ENCODE data around the gene CIROP. TPM values are rescaled to one million over a fixed set of nuclear protein-coding genes. Genes with fewer than 3 reads are reported as not detected.

CIROP gene
- total and polyA plus RNA-seq, 10 donors: not detected

GRCh38 chr14:23123419-23123818 lies 18.6 kb upstream of the CIROP start:
- H3K4me3 ChIP-seq: no peak overlapping the region
- peak; percentile 69 for DNase-seq
- intact Hi-C loops (cut with DNase I; ENCODE audit: low total_unique reads): loop anchor here (10.0 kb wide), 1 partner anchor 171 kb away; no protein-coding TSS in a partner anchor
- peaks cover 0 to 21% (median 2%) of the 10 kb centered on the region in 6 donors for H3K36me3 ChIP-seq
- no peaks in the 10 kb centered on the region for H3K9me3 ChIP-seq
- no peak for TF ChIP-seq CTCF (IDR thresholded peaks at IDR 0.05 in 8 of 11, conservative IDR thresholded peaks at IDR 0.05 in 3 of 11)
- TF ChIP-seq POLR2A (IDR thresholded peaks at IDR 0.05): no peak
- TF ChIP-seq POLR2AphosphoS5 (IDR thresholded peaks at IDR 0.05): peak; percentile 40 to 63 (median 61)
- peak overlapping the region in 2 of 8 donors; percentile 39 to 51 for H3K27ac ChIP-seq
- peaks cover 16 to 59% (median 39%) of the 10 kb centered on the region in 6 donors for H3K4me1 ChIP-seq
- no peaks in the 10 kb centered on the region for H3K27me3 ChIP-seq (replicated peaks in 1 of 7)
- 50 to 77% (median 59%) methylated on average over 6 to 8 of the region's 8 CpGs for WGBS, 5 donors

GRCh38 chr14:23122086-23122485 lies 17.3 kb upstream of the CIROP start:
- Histone ChIP-seq H3K27ac (peak overlapping the region; percentile 70 to 89 (median 78)), H3K4me3 (no peak overlapping the region), H3K36me3 (peaks cover 0 to 8% (median 2%) of the 10 kb centered on the region in 6 donors), H3K27me3 (replicated peaks in 1 of 7) (no peaks in the 10 kb centered on the region), H3K9me3 (no peaks in the 10 kb centered on the region), H3K4me1 (peaks cover 16 to 62% (median 44%) of the 10 kb centered on the region in 6 donors)
- peak; percentile 40 for DNase-seq
- intact Hi-C loops (cut with DNase I; ENCODE audit: low total_unique reads): loop anchor here (10.0 kb wide), 1 partner anchor 173 kb away; no protein-coding TSS in a partner anchor
- no peak for TF ChIP-seq POLR2AphosphoS5 (IDR thresholded peaks at IDR 0.05)
- TF ChIP-seq POLR2A (IDR thresholded peaks at IDR 0.05): no peak
- no peak for TF ChIP-seq CTCF (IDR thresholded peaks at IDR 0.05 in 8 of 11, conservative IDR thresholded peaks at IDR 0.05 in 3 of 11)
- 82 to 92% (median 90%) methylated on average over 6 of the region's 6 CpGs for WGBS, 5 donors

GRCh38 chr14:23121361-23121771 lies 16.6 kb upstream of the CIROP start:
- peak; percentile 82 for DNase-seq
- 12 to 28% (median 19%) methylated on average over 6 of the region's 6 CpGs for WGBS, 5 donors
- Histone ChIP-seq H3K4me1 (peaks cover 16 to 68% (median 44%) of the 10 kb centered on the region in 6 donors), H3K27ac (peak overlapping the region; percentile 70 to 89 (median 78)), H3K36me3 (peaks cover 0 to under 1% (median 0%) of the 10 kb centered on the region in 6 donors), H3K27me3 (replicated peaks in 1 of 7) (no peaks in the 10 kb centered on the region), H3K9me3 (no peaks in the 10 kb centered on the region), H3K4me3 (peak overlapping the region in 1 of 8 donors; percentile 36)
- TF ChIP-seq POLR2A (IDR thresholded peaks at IDR 0.05): no peak
- TF ChIP-seq POLR2AphosphoS5 (IDR thresholded peaks at IDR 0.05): peak in 2 of 3 donors; percentile 54
- no peak for TF ChIP-seq CTCF (IDR thresholded peaks at IDR 0.05 in 8 of 11, conservative IDR thresholded peaks at IDR 0.05 in 3 of 11)
- intact Hi-C loops (cut with DNase I; ENCODE audit: low total_unique reads): loop anchor here (2.0 to 10.0 kb wide), 2 partner anchors 65 to 173 kb away; no protein-coding TSS in a partner anchor

- TF ChIP-seq POLR2A (IDR thresholded peaks at IDR 0.05) (no peak), POLR2AphosphoS5 (IDR thresholded peaks at IDR 0.05) (peak; percentile 64 to 67 (median 64)), CTCF (IDR thresholded peaks at IDR 0.05 in 8 of 11, conservative IDR thresholded peaks at IDR 0.05 in 3 of 11) (peak; percentile 97 to 100 (median 99))
- Histone ChIP-seq H3K36me3 (no peaks in the 10 kb centered on the region), H3K27me3 (replicated peaks in 1 of 7) (no peaks in the 10 kb centered on the region), H3K27ac (peak overlapping the region; percentile 70 to 89 (median 78)), H3K9me3 (no peaks in the 10 kb centered on the region), H3K4me3 (peak overlapping the region in 1 of 8 donors; percentile 36), H3K4me1 (peaks cover 16 to 70% (median 44%) of the 10 kb centered on the region in 6 donors)
- peak; percentile 95 for DNase-seq
- intact Hi-C loops (cut with DNase I; ENCODE audit: low total_unique reads): loop anchor here (2.0 to 10.0 kb wide), 2 partner anchors 66 to 174 kb away; no protein-coding TSS in a partner anchor
- 9 to 16% (median 12%) methylated on average over 9 of the region's 9 CpGs for WGBS, 5 donors
Measured at GRCh38 chr14:23120541-23121251, 15.9 kb upstream of the CIROP start.
